ENCODE results near the gene SDK1.

SDK1 gene

DNA sequence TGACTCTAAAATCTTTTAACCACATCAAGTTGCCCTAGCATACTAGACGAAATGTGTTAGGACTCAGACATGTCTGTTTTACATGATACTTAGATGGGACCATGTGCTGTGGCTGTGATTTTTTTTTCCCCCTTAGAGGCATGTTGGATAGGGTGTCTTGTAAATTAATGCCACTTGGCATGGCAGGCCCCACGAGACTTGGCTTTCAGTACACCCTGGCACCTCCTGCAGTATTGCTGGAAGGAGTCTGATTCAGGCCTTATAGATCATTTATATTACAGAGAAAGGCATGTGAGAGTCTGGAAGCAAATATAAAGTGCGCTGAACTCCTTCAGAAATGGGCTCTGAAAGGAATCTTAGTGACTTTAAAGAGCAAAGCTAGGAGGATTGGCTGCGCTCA, 494.1 kb downstream of the SDK1 start:
- TF ChIP-seq, protein P1, sequence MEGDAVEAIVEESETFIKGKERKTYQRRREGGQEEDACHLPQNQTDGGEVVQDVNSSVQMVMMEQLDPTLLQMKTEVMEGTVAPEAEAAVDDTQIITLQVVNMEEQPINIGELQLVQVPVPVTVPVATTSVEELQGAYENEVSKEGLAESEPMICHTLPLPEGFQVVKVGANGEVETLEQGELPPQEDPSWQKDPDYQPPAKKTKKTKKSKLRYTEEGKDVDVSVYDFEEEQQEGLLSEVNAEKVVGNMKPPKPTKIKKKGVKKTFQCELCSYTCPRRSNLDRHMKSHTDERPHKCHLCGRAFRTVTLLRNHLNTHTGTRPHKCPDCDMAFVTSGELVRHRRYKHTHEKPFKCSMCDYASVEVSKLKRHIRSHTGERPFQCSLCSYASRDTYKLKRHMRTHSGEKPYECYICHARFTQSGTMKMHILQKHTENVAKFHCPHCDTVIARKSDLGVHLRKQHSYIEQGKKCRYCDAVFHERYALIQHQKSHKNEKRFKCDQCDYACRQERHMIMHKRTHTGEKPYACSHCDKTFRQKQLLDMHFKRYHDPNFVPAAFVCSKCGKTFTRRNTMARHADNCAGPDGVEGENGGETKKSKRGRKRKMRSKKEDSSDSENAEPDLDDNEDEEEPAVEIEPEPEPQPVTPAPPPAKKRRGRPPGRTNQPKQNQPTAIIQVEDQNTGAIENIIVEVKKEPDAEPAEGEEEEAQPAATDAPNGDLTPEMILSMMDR (IDR thresholded peaks at IDR 0.05; ENCODE audit: low read depth, low read length) = no peak

DNA sequence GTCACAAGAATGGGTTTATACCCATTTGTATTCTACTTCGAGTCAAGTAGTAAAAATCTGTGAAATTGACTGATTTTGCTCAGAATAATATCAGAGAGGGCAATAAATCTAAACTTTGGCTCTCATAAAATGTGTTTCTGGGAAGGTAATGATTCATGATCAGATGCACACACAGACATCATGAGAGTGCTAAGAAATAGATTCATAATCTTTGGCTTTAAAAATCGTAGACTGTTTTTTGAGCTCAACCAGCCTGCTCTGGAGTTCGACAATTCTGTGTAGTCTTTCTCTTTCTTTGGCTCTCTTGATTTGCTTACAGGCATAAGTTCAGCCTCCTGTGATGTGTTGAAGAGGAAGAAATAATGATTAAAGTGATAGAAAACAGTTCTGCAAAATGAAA, 494.7 kb downstream of the SDK1 start:
- TF ChIP-seq, protein P1 (IDR thresholded peaks at IDR 0.05; ENCODE audit: low read depth, low read length) = no peak
- DNase-seq (ENCODE audit: extremely low read depth, low read depth) = no peak

More for the DNA sequence above, 494.1 kb downstream of the SDK1 start:
- no peak for DNase-seq (ENCODE audit: extremely low read depth, low read depth)

DNA sequence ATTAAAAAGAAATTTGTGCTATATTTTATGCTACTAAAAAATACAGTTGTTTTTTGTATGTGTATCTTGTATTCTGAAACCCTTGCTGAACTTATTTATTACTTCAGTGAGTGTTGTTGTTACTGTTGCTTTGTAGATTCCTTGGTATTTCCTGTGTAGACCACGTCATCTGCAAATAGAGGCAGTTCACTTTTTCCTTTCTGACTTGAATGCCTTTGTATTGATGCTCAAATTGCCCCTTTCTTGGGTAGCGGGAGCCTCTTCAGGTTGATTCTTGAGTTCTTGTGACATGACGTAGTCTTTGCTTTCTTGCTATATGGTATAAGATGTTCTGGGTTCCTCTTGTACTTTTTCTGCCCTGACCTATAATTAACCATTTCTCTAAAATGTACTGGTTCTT, 504.1 kb downstream of the SDK1 start:
- TF ChIP-seq, protein P1 (IDR thresholded peaks at IDR 0.05; ENCODE audit: low read depth, low read length) = no peak
- no peak for DNase-seq (ENCODE audit: extremely low read depth, low read depth)

DNA sequence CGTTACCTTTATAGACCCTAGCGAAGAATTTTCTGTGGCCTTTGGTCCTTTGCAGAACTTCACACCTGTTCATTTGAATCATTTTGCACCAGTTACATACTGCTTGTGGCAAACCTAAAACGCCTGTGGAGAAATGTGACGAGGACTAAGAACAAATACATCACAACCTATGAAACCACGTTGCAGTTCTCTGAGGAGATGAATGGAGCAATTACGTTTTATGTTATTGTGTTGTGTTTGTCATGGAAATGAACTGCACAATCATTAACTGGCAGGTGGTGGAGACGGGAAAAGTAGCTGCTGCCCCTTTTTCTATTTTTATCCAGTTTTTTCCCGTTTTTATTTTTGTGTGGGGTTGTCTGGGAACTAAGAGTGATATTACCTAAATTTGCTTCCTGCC, 505.5 kb downstream of the SDK1 start:
- DNase-seq (ENCODE audit: extremely low read depth, low read depth) = no peak
- TF ChIP-seq, protein P1 (IDR thresholded peaks at IDR 0.05; ENCODE audit: low read depth, low read length) = no peak

DNA sequence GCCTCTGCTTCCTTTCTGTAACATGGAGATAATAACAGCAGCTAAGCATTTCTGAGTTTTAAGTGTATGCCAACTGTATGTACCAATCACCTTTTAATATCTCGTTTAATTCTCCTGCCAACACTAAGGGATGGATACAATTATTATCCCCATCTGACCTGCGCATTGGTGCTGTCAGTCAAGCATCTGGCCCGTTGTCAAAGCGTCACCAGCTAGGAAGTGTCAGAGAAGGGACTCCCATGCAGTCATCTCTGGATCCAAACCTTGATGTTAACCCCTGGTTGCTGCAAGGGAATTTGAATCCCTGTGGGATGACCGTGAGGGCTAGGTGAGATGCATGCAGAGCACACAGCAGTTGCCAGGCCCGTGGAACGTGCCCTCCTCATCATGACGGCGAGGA, 506.8 kb downstream of the SDK1 start:
- TF ChIP-seq, protein P1 (IDR thresholded peaks at IDR 0.05; ENCODE audit: low read depth, low read length) = no peak

DNA sequence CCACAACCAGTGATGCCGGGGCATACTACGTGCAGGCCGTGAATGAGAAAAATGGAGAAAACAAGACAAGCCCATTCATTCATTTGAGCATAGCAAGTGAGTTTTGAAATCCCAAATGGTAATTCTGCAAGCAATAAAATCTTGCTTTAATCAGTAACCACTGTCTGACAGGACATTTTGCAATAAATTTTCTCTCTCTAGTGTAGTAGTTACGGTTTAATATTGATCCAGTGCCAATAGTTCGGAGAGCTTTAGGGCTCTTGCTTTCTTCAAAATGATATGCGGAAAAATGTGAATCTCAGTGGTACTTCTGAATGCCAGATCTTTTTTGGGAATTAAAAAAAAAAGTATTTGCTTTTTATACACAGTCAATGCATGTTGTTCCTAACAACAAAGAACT, 520.4 kb downstream of the SDK1 start:
- TF ChIP-seq, protein P1 (IDR thresholded peaks at IDR 0.05; ENCODE audit: low read depth, low read length) = no peak
- DNase-seq (ENCODE audit: extremely low read depth, low read depth) = no peak

More for the DNA sequence above, 506.8 kb downstream of the SDK1 start:
- no peak for DNase-seq (ENCODE audit: extremely low read depth, low read depth)

DNA sequence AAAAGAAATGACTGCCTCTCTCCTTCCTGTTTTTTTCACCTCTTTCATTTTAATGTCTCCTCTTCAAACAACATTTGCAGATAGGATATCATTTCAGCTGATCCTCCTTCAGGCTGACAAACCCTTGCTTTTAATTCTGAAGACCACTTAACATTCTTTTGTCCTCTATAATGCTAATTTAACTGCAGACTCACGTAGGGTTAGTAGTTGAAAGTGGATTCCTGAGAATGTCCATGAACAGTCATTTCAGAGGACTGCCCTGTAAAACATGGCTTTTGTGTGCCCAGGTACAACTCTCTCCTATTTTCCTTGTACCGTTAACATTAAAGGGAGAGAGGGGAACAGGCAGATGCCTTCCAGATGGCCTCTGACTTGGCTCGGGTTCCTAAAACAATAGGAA, 524.4 kb downstream of the SDK1 start:
- TF ChIP-seq, protein P1 (IDR thresholded peaks at IDR 0.05; ENCODE audit: low read depth, low read length) = no peak
- DNase-seq (ENCODE audit: extremely low read depth, low read depth) = no peak
